GM19240 (cell line): ENCODE data around the gene SNX17.

Experiments used
- DNase-seq: peaks from one replicate; pipeline ENCODE4 v3.0.0; 2011; ENCODE audit warnings: low spot score; ENCODE audit not compliant: insufficient read length

Gene SNX17

GRCh38 chr2:27363933-27364332 is 6.5 kb upstream of the SNX17 start:
- no peak for DNase-seq

DNA sequence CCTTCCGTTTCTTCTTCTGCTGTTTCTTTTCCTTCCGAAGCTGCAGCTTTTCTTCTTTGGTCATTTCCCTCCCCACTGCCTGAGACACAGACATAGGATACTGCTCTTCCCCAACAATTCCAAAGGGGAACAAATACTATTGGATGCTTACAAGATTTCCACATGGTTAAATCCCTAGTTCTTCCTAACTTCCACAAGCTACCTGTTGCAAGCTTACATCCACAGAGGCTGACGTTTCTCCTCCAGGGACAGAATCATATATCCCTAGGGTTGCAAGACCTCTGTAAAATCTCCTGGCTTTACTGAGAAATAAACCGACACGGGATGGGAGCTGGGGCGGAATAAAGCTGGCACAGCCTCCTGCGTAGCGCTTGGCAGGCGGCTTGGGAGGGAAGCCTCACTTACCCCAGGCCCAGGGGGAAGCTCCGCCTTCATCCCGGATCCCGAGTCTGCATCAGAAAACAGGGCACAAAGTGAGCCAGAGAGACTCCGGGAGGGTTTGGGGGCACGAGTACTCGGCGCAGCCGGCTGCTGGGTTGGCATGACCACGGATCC is 868 bp upstream of the SNX17 start:
- no peak for DNase-seq

GRCh38 chr2:27370816-27371620 is 602 bp downstream of the SNX17 start:
- DNase-seq = no peak

DNA sequence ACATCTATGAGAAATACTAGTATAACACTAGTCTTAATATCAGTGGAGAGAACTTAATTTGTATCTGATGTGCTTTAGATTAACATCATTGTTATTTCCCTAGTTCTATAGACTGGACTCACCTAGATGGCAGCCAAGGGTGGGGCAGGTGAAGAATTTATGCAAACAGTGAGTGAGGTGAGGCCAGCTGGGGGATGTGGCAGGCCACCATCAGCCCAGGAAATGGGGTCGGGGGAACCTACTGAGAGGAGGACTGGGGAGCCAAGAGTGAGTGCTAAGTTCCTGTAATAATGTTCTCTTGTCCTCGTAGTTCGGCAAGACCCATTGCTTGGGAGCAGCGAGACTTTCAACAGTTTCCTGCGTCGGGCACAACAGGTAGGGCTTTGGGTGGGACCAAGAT is 2.5 kb downstream of the SNX17 start:
- no peak for DNase-seq

DNA sequence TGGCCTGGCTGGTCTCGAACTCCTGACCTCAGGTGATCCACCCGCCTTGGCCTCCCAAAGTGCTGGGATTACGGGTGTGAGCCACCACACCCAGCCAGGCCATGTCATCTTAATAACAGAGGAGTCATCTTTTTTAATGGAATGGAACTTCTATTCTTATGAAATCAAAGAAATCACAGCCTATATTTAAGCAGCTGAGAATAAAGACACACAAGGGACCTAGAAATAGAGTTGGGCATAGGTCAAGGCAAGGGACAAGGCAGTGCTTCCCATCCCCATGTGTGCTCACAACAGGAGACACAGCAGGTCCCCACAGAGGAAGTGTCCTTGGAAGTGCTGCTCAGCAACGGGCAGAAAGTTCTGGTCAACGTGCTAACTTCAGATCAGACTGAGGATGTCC is 3.2 kb downstream of the SNX17 start:
- no peak for DNase-seq

DNA sequence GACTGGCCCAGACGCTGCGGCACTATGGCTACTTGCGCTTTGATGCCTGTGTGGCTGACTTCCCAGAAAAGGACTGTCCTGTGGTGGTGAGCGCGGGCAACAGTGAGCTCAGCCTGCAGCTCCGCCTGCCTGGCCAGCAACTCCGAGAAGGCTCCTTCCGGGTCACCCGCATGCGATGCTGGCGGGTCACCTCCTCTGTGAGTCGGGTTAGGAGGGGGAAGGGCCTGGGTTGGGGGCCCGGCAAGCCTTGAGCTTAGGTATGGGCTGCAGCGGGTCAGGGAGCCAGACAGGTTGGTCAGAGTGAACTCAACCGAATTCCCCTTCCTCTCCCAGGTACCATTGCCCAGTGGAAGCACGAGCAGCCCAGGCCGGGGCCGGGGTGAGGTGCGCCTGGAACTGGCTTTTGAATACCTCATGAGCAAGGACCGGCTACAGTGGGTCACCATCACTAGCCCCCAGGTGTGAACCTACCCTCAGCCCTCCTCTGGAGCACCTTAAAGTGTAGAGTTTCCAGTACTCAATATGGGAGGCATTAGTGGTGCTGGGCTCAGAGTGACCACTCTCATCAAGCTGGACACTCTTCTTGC is 5.2 kb downstream of the SNX17 start:
- DNase-seq = no peak

GRCh38 chr2:27376151-27376865 is 5.9 kb downstream of the SNX17 start:
- no peak for DNase-seq

DNA sequence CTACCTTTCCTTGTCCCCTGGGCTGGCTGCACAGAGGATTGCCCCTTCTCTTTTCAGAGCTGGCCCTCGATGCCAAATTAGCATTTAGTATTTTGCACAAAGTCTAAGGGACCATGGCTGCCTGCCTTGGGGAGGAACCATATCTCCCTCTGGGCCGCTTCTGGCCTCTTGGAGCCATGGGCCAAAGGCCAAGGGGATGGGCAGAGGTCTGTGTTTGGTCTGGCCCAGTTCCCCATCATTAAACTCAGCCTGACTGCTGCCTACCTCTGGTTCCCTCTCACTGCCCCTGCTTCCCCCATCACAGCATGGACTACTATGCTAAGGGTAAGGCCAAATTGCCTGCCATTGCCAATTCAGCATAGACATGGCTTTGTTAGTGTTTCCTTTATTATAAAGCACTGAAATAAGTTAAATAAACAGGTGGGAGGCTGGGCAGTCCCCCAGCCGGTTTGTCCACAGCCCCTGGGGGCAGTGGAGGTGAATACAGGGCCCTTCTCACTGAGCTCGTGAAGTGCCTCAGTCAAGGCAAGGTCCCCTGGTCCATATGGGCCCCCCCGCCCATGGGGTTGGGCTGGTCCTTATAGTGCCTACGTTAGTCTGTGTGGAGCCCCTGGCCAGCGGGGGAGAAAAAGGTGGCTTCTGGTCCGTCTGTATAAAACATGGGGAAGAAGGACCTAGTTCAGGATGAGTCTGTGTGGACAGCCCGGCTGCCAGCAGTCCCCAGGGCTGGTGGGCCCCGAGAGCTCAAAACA is 6.6 kb downstream of the SNX17 start:
- DNase-seq = no peak

DNA sequence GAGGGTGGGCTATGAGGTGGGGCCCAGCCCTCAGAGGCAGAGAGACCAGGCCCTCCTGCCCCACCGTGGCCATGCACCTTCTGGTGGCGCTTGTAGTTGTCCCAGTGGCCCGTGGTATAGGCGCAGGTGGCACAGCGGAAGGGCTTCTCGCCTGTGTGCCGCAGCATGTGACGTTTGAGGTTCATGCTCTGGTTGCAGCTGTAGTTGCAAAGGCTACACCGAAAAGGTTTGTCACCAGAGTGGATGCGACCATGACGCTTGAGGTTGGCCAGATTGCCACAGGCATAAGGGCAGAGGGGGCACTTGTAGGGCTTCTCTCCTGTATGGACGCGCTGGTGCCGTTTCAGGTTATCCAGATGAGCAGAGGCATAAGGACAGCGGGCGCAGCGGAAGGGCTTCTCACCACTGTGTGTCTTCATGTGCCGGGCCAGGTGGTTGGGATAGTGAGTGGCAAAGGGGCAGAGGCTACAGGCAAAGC is 7.2 kb downstream of the SNX17 start:
- no peak for DNase-seq

DNA sequence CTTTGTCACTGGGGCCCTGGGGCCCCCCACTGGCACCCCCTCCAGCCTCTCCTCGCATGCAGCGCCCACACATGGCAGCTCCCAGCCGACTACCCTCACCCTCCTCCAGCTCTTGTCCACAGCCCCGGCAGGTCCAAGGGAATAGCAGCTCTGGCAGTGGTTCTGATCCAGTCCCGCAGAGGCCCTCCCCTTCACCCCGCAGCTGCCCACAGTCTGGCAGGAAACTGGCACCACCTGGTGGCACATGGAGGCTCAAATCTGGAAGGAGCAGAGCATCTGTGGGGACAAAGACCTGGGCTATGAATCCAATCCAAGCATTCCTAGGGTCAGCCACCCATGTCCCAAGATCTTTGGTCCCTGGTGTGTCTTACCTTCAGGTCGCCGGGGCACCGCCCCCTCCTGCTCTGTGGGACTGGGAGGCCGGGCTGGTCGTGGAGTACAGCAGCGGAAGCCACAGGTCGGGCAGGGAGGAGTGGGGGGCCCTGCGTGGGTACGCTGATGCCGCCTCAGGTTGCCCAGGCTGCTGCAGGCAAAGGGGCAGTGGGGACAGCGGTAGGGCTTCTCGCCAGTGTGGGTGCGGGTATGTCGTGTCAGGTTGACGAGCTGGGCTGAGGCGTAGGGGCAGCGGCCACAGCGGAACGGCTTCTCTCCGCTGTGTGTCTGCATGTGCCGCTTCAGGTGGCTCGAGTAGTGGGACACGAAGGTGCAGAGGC is 7.8 kb downstream of the SNX17 start:
- no peak for DNase-seq

DNA sequence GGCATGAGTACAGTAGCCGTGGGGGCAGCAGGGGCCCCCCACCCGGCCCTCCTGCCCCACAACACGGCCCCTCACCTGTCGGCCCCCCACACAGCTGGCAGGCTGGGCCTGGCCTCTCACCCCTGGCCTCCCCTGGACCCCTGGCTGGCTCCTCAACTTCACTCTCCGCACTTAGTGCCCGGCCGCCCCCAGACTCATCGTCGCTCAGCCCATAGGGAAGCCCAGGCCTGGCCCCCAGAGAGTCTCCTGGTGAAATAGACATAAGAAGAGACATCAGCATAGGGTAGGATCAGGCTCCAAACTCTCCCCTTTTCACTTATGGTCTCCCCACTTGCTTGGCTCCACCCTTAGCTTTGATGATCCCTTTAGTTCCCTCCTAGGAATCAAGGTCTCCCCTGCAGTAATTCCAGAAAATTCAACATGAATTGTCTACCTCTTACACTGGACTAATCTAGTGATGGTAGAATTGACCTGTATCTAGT is 8.4 kb downstream of the SNX17 start:
- no peak for DNase-seq

- DNase-seq = no peak
Measured at GRCh38 chr2:27379383-27379835, 9.0 kb downstream of the SNX17 start.

DNA sequence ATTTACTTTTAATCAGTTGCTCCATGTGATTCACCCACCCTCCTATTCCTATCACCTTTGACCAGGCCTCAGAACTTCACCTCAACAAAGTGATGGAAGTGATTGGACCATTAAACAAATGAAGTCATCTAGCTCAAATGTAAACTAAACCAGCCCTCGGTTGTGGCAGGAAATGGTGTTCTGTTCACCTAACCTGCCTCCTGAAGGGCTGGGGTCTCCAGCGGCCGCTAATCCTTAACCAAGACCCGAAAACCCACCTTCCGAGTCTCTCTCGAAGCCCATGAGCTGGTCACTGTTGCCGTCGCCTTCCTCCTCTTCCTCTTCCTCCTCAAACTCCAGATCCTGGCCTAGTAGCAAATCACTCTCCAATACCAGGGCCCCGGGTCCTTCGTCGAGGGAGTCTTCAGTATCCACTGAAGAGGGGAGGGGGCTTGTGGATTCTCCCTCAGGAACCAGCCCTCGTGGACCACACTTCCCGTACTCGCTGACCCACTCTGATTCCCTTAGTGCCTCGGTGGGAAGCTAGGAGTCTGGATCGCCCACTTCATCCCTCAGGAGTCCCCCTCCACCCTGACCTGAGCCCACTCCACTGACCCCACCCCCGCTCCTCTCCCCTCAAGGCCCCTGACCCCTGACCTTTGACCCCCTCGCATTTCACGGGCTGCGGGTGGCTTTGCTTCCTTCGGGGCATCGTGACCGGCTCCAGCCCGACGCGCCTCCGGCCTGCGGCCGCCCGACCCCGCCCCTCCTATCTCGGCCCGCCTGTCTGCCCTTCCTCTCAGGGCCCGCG is 9.6 kb downstream of the SNX17 start:
- DNase-seq = peak; percentile 41

- peak; percentile 82 for DNase-seq
Measured at GRCh38 chr2:27380626-27381545, 10.5 kb downstream of the SNX17 start, which contains the start of gene ZNF513. TSS of gene ZNF513 (minus strand) at chr2:27380734. CDS start at chr2:27380526, 208 bp downstream.

- no peak for DNase-seq
Measured at GRCh38 chr2:27381577-27382181, 11.3 kb downstream of the SNX17 start.

- no peak for DNase-seq
Measured at GRCh38 chr2:27390822-27391679, 20.6 kb downstream of the SNX17 start.

- DNase-seq = no peak
Measured at GRCh38 chr2:27393225-27393624, 22.8 kb downstream of the SNX17 start.
